Liver (tissue), 9 donors: ENCODE data around the gene OTOGL. TPM values are rescaled to one million over a fixed set of nuclear protein-coding genes. Genes with fewer than 3 reads are reported as not detected.
A peak's percentile ranks its signal among the peaks of the same experiment; 100 is the strongest.

Experiments
- DNase-seq: peaks from one replicate; pipeline ENCODE4 v3.0.0-alpha.2; 2017; ENCODE audit warnings: low spot score
- H3K27ac ChIP-seq, 2 donors: one replicate each; pipeline ENCODE4 v1.7.0; 2013; ENCODE audit warnings: inconsistent platforms in 2 of 2, low read length in 2 of 2, control low read depth in 1 of 2, low read depth in 1 of 2, mild to moderate bottlenecking in 1 of 2
- H3K27me3 ChIP-seq, 4 donors: one replicate each; pipeline versions ENCODE4 v1.6.1 to v1.7.0; 2013; ENCODE audit warnings: low read length in 3 of 4, inconsistent platforms in 1 of 4, mild to moderate bottlenecking in 1 of 4, moderate library complexity in 1 of 4; ENCODE audit not compliant: control insufficient read depth in 4 of 4, insufficient read depth in 4 of 4
- H3K36me3 ChIP-seq, 4 donors: one replicate each; pipeline versions ENCODE4 v1.6.1 to v1.7.0; 2013; ENCODE audit warnings: low read length in 3 of 4, mild to moderate bottlenecking in 3 of 4, low read depth in 1 of 4, moderate library complexity in 1 of 4; ENCODE audit not compliant: control insufficient read depth in 4 of 4, insufficient read depth in 3 of 4
- H3K4me1 ChIP-seq, 4 donors: one replicate each; pipeline versions ENCODE4 v1.6.1 to v1.7.0; 2013; ENCODE audit warnings: low read length in 3 of 4, mild to moderate bottlenecking in 3 of 4, moderate library complexity in 1 of 4; ENCODE audit not compliant: control insufficient read depth in 4 of 4, insufficient read depth in 4 of 4
- H3K4me3 ChIP-seq, 3 donors: one replicate each; pipeline versions ENCODE4 v1.6.1 to v1.7.0; 2013; ENCODE audit warnings: low read length in 3 of 3, control low read depth in 1 of 3, low read depth in 1 of 3, mild to moderate bottlenecking in 1 of 3
- H3K9ac ChIP-seq, 2 donors: one replicate each; pipeline ENCODE4 v1.7.0; 2013; ENCODE audit warnings: low read length in 2 of 2, mild to moderate bottlenecking in 2 of 2, moderate library complexity in 2 of 2, control low read depth in 1 of 2, low read depth in 1 of 2
- H3K9me3 ChIP-seq, 4 donors: one replicate each; pipeline versions ENCODE4 v1.6.1 to v1.7.0; 2013; ENCODE audit warnings: low read length in 3 of 4; ENCODE audit not compliant: control insufficient read depth in 4 of 4
- ATF3 ChIP-seq: IDR thresholded peaks from 2 replicates; pipeline ENCODE4 v1.6.1; 2016; ENCODE audit warnings: antibody characterized with exemption
- CTCF ChIP-seq: fragments of 150-350 bp; IDR thresholded peaks from 2 replicates; pipeline ENCODE4 v1.5.1; 2017; ENCODE audit warnings: improper control_type of control experiment, low read depth, low read length; ENCODE audit not compliant: missing input control
- EGR1 ChIP-seq, 2 donors: IDR thresholded peaks; 2 replicates each; pipeline ENCODE4 v1.6.1; 2016 to 2018; ENCODE audit warnings: antibody characterized with exemption in 2 of 2, low read depth in 2 of 2
- FOXA1 ChIP-seq: IDR thresholded peaks from 2 replicates; pipeline ENCODE4 v1.6.1; 2016; ENCODE audit warnings: antibody characterized with exemption
- FOXA2 ChIP-seq: IDR thresholded peaks from 2 replicates; pipeline ENCODE4 v1.6.1; 2016; ENCODE audit warnings: antibody characterized with exemption
- GABPA ChIP-seq, 2 donors: IDR thresholded peaks in 1 of 2; conservative IDR thresholded peaks in 1 of 2; 2 replicates each; pipeline ENCODE4 v1.6.1; 2016; ENCODE audit warnings: antibody characterized with exemption in 2 of 2, mild to moderate bottlenecking in 1 of 2, moderate library complexity in 1 of 2
- HNF4A ChIP-seq, 2 donors: conservative IDR thresholded peaks; 2 replicates each; pipeline ENCODE4 v1.6.1; 2016; ENCODE audit warnings: antibody characterized with exemption in 2 of 2, mild to moderate bottlenecking in 2 of 2
- HNF4G ChIP-seq: IDR thresholded peaks from 2 replicates; pipeline ENCODE4 v1.6.1; 2016; ENCODE audit warnings: antibody characterized with exemption
- JUND ChIP-seq, 2 donors: IDR thresholded peaks; 2 replicates each; pipeline ENCODE4 v1.6.1; 2016; ENCODE audit warnings: antibody characterized with exemption in 2 of 2
- NR2F2 ChIP-seq: IDR thresholded peaks from 2 replicates; pipeline ENCODE4 v1.6.1; 2016; ENCODE audit warnings: antibody characterized with exemption
- RAD21 ChIP-seq, 2 donors: IDR thresholded peaks; 2 replicates each; pipeline ENCODE4 v1.6.1; 2016; ENCODE audit warnings: antibody characterized with exemption in 2 of 2, mild to moderate bottlenecking in 2 of 2
- SP1 ChIP-seq: IDR thresholded peaks from 2 replicates; pipeline ENCODE4 v1.6.1; 2018; ENCODE audit warnings: antibody characterized with exemption, mild to moderate bottlenecking
- TAF1 ChIP-seq: conservative IDR thresholded peaks from 2 replicates; pipeline ENCODE4 v1.6.1; 2016; ENCODE audit warnings: antibody characterized with exemption, mild to moderate bottlenecking
- YY1 ChIP-seq: IDR thresholded peaks from 2 replicates; pipeline ENCODE4 v1.6.1; 2016; ENCODE audit warnings: antibody characterized with exemption, mild to moderate bottlenecking
- WGBS: extraction: QIAGEN DNeasy Blood & Tissue Kit; methylation state at CpG from one replicate; pipeline ENCODE4 v1.1.7; 2013; 5-methylcytosine and 5-hydroxymethylcytosine counted together
- polyA plus RNA-seq, 2 donors: library from polyadenylated mRNA; stranded (reverse) in 1 of 2; unstranded in 1 of 2; fragments of 200-250 nt in 1 of 2; fragments of >200 nt in 1 of 2; fragmentation: Nextera tagmentation in 1 of 2; extraction: Ambion mirVana in 1 of 2; gene quantifications; one replicate each; pipeline versions ENCODE4 v1.2.1 to v1.2.3, GENCODE V29; 2013 to 2015
- total RNA-seq, 2 donors: library from RNA; depleted of rRNA; stranded (reverse); fragments of >200 nt; gene quantifications; one replicate each; pipeline ENCODE4 v1.2.3, GENCODE V29; 2014
- TF ChIP-seq, protein P1 (sequence below): IDR thresholded peaks from 2 replicates; pipeline ENCODE4 v1.6.1; 2016; ENCODE audit warnings: antibody characterized with exemption
- TF ChIP-seq, protein P2 (sequence below): IDR thresholded peaks from 2 replicates; pipeline ENCODE4 v1.6.1; 2016; ENCODE audit warnings: antibody characterized with exemption
- donor health status: healthy.
- donor health status: healthy.
- donor health status: healthy.
- donor health status: healthy.
- donor health status: healthy.

The OTOGL gene
- total and polyA plus RNA-seq, 4 donors, result 0.01 to 0.09 (median 0.08) TPM; not detected in 1

- DNase-seq, result no peak
- Histone ChIP-seq H3K27me3 (no peaks in the 10 kb centered on the region), H3K4me3 (no peak overlapping the region), H3K4me1 (no peaks in the 10 kb centered on the region), H3K9me3 (no peaks in the 10 kb centered on the region), H3K36me3 (no peaks in the 10 kb centered on the region), H3K9ac (no peak overlapping the region), H3K27ac (peak overlapping the region; percentile 4 to 61)
- TF ChIP-seq EGR1 (IDR thresholded peaks at IDR 0.05; ENCODE audit: low read depth in 2 of 2) (no peak), CTCF (no peak), NR2F2 (peak; percentile 63), JUND (IDR thresholded peaks at IDR 0.05) (no peak), FOXA1 (no peak)
- WGBS, result 33% methylated on average over 2 of the region's 2 CpGs
Observed at GRCh38 chr12:80187660-80188090, 88.3 kb downstream of the OTOGL start.

DNA sequence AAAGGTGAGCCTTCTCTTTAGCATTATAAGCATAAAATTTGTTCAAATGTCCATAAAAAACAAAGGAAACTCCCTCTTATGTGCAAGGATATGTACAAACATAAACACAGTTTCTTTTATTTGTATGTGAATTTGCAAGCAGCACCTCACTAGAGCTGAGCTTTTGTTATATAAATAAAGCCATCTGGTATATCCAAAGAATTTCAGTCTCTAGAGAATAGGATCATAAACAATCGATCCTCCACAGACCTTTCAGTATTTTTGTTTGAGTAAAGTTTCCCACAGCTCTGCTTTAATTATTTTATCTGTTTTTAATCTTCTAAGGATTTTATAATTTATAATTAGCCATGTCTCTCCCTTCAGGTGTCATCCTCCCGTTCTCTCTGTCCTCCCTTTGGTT lies 89.2 kb downstream of the OTOGL start:
- Histone ChIP-seq H3K36me3 (no peaks in the 10 kb centered on the region), H3K4me1 (no peaks in the 10 kb centered on the region), H3K4me3 (no peak overlapping the region), H3K9ac (no peak overlapping the region), H3K9me3 (no peaks in the 10 kb centered on the region), H3K27me3 (no peaks in the 10 kb centered on the region), H3K27ac (no peak overlapping the region)
- TF ChIP-seq, protein P1, sequence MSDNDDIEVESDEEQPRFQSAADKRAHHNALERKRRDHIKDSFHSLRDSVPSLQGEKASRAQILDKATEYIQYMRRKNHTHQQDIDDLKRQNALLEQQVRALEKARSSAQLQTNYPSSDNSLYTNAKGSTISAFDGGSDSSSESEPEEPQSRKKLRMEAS, result no peak
- TF ChIP-seq GABPA (IDR thresholded peaks at IDR 0.05 in 1 of 2, conservative IDR thresholded peaks at IDR 0.05 in 1 of 2), result no peak
- no peak for TF ChIP-seq TAF1
- no peak for TF ChIP-seq JUND (IDR thresholded peaks at IDR 0.05)
- TF ChIP-seq RAD21 (IDR thresholded peaks at IDR 0.05), result no peak
- no peak for TF ChIP-seq HNF4A (conservative IDR thresholded peaks at IDR 0.05)
- TF ChIP-seq, protein P2, sequence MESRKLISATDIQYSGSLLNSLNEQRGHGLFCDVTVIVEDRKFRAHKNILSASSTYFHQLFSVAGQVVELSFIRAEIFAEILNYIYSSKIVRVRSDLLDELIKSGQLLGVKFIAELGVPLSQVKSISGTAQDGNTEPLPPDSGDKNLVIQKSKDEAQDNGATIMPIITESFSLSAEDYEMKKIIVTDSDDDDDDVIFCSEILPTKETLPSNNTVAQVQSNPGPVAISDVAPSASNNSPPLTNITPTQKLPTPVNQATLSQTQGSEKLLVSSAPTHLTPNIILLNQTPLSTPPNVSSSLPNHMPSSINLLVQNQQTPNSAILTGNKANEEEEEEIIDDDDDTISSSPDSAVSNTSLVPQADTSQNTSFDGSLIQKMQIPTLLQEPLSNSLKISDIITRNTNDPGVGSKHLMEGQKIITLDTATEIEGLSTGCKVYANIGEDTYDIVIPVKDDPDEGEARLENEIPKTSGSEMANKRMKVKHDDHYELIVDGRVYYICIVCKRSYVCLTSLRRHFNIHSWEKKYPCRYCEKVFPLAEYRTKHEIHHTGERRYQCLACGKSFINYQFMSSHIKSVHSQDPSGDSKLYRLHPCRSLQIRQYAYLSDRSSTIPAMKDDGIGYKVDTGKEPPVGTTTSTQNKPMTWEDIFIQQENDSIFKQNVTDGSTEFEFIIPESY, result no peak
- TF ChIP-seq CTCF, result no peak
- no peak for TF ChIP-seq FOXA2
- TF ChIP-seq SP1, result no peak
- no peak for TF ChIP-seq HNF4G
- no peak for TF ChIP-seq YY1
- TF ChIP-seq ATF3, result no peak
- TF ChIP-seq NR2F2, result no peak
- no peak for DNase-seq
- 76% methylated on average over 2 of the region's 2 CpGs for WGBS
